ENCODE results near the gene KLRF2.

KLRF2 gene

GRCh38 chr12:9888665-9889273 lies 7.5 kb downstream of the KLRF2 start:
- no peak for DNase-seq

GRCh38 chr12:9895215-9895971 lies 14.1 kb downstream of the KLRF2 start:
- DNase-seq: no peak

- DNase-seq: no peak
Observed at GRCh38 chr12:9897535-9897934, 16.2 kb downstream of the KLRF2 start.

- DNase-seq: no peak
Observed at GRCh38 chr12:9899209-9899608, 17.9 kb downstream of the KLRF2 start.

- no peak for DNase-seq
Observed at GRCh38 chr12:9900930-9901329, 19.6 kb downstream of the KLRF2 start.

GRCh38 chr12:9902539-9903228 lies 21.4 kb downstream of the KLRF2 start:
- DNase-seq: no peak

DNA sequence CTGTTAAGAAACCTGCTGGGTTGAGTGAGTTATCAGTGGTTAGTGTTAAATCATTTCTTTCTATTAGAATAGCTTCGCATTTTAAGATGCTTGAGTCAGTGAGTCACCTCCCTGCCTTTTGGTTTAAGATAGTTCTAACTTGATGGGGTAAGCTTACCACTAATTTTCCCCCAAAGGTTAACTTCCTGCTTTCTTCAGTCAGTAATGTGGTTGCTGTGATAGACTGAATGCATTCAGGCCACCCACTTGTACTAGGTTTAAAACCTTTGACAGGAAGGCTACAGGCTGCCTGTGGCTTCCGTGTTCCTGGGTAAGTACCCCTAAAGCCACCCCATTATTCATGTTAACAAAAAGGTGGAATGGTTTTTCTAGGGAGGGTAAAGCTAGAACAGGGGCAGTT lies 25.6 kb downstream of the KLRF2 start:
- no peak for DNase-seq

DNA sequence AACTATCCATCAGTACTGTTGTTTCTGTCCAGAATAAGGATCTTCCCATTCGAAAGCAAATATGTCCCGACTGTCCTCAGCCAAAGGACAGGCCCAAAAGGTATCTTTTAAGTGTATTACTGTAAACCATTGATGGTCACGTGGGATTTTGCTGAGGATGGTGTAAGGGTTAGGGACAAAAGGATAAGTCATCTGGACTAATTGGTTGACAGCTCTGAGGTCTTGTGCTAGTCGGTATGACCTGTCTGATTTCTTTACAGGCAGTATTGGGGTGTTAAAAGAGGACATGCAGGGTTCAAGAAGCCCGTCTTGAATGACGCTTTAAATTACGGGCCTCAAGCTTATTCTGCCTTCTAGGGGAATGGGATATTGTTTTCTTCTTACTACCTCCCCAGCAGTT lies 26.5 kb downstream of the KLRF2 start:
- DNase-seq: no peak

DNA sequence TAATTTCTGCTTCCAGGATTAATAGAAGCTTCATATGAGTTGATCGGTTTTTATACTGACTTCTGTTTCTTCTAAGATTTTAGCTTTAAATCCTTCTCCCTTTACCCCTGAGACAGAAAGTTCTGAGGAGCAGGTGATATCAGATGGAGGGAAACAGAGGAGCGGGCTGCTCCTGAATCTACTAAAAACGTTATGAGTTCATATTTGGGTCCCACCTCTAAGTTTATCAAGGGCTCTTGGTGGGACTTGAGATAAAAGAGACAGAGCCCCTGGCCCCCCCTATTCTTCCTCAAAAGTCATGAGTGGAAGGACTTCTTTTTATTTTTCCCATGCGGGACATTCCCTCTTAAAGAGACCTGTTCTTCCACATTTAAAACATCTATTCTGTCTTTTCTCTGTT lies 27.1 kb downstream of the KLRF2 start:
- DNase-seq: no peak

DNA sequence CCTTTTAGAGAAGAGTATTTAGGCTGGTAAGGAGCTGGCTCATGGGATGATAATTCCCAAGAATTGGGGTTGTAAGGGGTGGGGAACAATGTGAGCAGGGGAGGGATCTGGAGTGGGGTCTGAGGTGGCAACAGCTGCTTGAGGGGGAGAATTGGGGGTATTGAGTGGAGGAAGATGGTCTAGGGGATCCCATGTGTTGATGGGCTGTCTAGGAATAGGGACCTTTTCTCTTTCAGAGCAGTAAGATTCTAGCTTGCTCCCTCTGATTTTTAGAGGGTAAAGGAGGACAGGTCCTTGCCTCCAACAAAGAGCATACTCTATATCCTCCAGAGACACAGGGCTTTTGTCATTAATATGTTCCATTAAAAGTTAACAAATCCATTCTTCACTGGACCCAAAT lies 28.4 kb downstream of the KLRF2 start:
- no peak for DNase-seq

GRCh38 chr12:9910716-9911421 lies 29.6 kb downstream of the KLRF2 start:
- DNase-seq: no peak

GRCh38 chr12:9911708-9912107 lies 30.4 kb downstream of the KLRF2 start:
- DNase-seq: no peak

- DNase-seq: no peak
Observed at GRCh38 chr12:9919443-9919842, 38.2 kb downstream of the KLRF2 start.

- no peak for DNase-seq
Observed at GRCh38 chr12:9920451-9920850, 39.2 kb downstream of the KLRF2 start.

- no peak for DNase-seq
Observed at GRCh38 chr12:9922429-9922828, 41.1 kb downstream of the KLRF2 start.

DNA sequence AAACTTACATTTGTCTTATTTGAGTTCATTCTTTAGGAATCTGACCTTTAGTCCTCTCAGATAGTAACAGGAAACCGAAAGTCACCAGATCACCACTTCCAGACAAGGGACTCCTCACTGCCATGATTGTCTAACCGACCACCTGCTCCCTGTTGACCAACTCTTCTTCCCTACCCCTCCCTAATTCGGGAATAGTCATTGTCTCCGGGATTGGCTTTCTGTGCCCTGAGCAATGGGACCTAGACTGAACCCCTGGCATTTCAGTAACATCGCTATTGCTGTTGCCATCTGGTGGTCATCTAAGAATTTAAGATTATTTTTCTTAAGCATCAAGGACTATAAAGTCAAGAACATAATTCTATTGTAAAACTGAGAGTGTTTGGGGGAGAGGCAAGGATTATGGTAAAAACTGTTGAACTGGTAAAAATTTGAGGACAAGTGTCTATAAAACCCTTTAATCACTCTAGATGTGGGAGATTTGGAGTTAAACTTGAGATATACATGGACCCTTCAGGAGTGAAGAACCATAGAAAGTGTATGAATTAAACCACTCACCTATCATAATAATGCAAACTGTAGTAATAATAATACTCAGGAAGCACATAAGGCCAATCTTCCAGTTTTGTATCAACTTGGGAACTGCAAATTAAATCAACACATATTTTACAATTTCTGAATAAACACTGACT lies 44.6 kb downstream of the KLRF2 start:
- DNase-seq: no peak

GRCh38 chr12:9926876-9927275 lies 45.6 kb downstream of the KLRF2 start:
- DNase-seq: no peak

- DNase-seq: no peak
Observed at GRCh38 chr12:9928607-9929006, 47.3 kb downstream of the KLRF2 start.

DNA sequence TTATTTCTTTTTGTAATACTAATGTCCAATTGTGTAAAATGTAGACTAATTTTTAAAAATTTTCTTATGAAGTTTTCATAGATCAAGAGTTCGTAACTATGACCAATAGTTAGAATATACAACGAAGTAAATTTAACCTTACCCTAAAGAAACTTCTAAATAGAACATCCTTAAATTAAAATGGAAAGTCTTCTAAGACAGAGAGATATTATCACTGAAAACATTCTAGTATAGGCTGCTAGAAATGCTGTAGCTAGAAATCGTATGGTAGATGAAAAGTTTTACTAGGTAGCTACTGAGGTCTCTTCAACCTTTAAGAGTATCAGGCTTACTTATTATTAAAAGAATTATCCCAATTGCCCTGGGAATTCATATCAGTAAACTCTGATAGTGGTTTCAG lies 50.0 kb downstream of the KLRF2 start:
- no peak for DNase-seq

- no peak for DNase-seq
Observed at GRCh38 chr12:9932270-9932669, 51.0 kb downstream of the KLRF2 start, which contains the start of gene CLEC2A. Gene CLEC2A, minus strand, starts transcription at chr12:9932370. Its CDS starts 41 bp downstream, at chr12:9932329.

DNA sequence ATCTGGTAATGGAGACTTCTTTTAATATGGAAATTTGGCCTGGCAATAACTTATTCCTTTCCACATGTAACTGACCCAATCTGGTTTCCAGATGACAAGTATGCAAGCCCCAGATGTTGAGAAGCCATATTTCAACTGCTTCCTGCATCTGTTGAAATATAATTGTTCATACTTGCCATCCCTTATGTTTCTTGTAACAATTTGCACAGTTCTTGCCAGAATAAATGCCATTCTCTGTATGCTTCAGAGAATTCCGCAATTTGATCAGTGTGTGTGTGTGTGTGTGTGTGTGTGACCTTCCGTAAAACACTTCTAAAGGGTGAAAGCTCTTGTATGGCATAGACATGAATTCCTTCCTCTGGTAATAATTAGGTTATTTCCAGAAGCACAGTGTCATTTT lies 52.7 kb downstream of the KLRF2 start:
- DNase-seq: no peak

GRCh38 chr12:9935026-9935425 lies 53.7 kb downstream of the KLRF2 start:
- no peak for DNase-seq

- DNase-seq: no peak
Observed at GRCh38 chr12:9936591-9936990, 55.3 kb downstream of the KLRF2 start.

Data from NCI-H2171 treated with DMSO at 0.1 percent for 48 hours (cell line).